Fibroblast of the aortic adventitia (primary cell): ENCODE results near the gene CFAP61. TPM values are rescaled to one million over a fixed set of nuclear protein-coding genes. Genes with fewer than 3 reads are reported as not detected.
A peak's percentile ranks its signal among the peaks of the same experiment; 100 is the strongest.

Experiments
- DNase-seq: peaks from one replicate; pipeline ENCODE4 v3.0.0-alpha.2; 2010; ENCODE audit warnings: low read depth
- H3K4me3 ChIP-seq: 2 replicates; pipeline ENCODE4 v1.5.1; 2011; ENCODE audit warnings: low read depth, mild to moderate bottlenecking, control low read depth, low read length, moderate library complexity
- CTCF ChIP-seq: IDR thresholded peaks from 2 replicates; pipeline ENCODE4 v1.5.1; 2011; ENCODE audit warnings: mild to moderate bottlenecking, low read length, control low read depth, inconsistent platforms; ENCODE audit not compliant: insufficient read depth
- total RNA-seq: library from RNA; depleted of rRNA; stranded (reverse); fragments of >200 nt; gene quantifications from 2 replicates; pipeline ENCODE4 v1.2.3, GENCODE V29; 2012; ENCODE audit warnings: low replicate concordance

CFAP61 gene
- total RNA-seq, 1 donor, result 0.18 TPM

- DNase-seq, result no peak
Measured at GRCh38 chr20:20369250-20370093, 317.1 kb downstream of the CFAP61 start.

GRCh38 chr20:20370094-20370575 lies 317.8 kb downstream of the CFAP61 start:
- no peak for DNase-seq
- H3K4me3 ChIP-seq, result no peak overlapping the region
- TF ChIP-seq CTCF, result no peak

More at GRCh38 chr20:20369250-20370093, 317.1 kb downstream of the CFAP61 start:
- no peak overlapping the region for H3K4me3 ChIP-seq
- no peak for TF ChIP-seq CTCF

- TF ChIP-seq CTCF, result no peak
- no peak for DNase-seq
- no peak overlapping the region for H3K4me3 ChIP-seq
Measured at GRCh38 chr20:20371083-20371482, 318.8 kb downstream of the CFAP61 start.

- H3K4me3 ChIP-seq, result no peak overlapping the region
- DNase-seq, result no peak
- TF ChIP-seq CTCF, result no peak
Measured at GRCh38 chr20:20371681-20372080, 319.3 kb downstream of the CFAP61 start.

- DNase-seq, result peak; percentile 40
- no peak overlapping the region for H3K4me3 ChIP-seq
- TF ChIP-seq CTCF, result no peak
Measured at GRCh38 chr20:20373091-20373571, 320.8 kb downstream of the CFAP61 start.

GRCh38 chr20:20375862-20376261 lies 323.5 kb downstream of the CFAP61 start:
- H3K4me3 ChIP-seq, result no peak overlapping the region
- no peak for DNase-seq
- no peak for TF ChIP-seq CTCF
